Fibroblast of lung (primary cell): ENCODE results near the gene ABCB1. TPM values are rescaled to one million over a fixed set of nuclear protein-coding genes. Genes with fewer than 3 reads are reported as not detected.

ENCODE experiments used
- DNase-seq, 2 donors: peaks; one replicate each; pipeline versions ENCODE4 v3.0.0 to v3.0.0-alpha.2; 2010; ENCODE audit warnings: low read depth in 2 of 2
- H2AFZ ChIP-seq: 2 replicates; pipeline ENCODE4 v1.5.1; 2012; ENCODE audit warnings: low read length, control low read depth, inconsistent platforms
- H3K27ac ChIP-seq: 2 replicates; pipeline ENCODE4 v1.5.1; 2011; ENCODE audit warnings: low read length, control low read depth; ENCODE audit not compliant: insufficient read depth
- H3K27me3 ChIP-seq: 2 replicates; pipeline ENCODE4 v1.5.1; 2011; ENCODE audit warnings: mild to moderate bottlenecking, low read length; ENCODE audit not compliant: control insufficient read depth, insufficient read depth
- H3K36me3 ChIP-seq: 2 replicates; pipeline ENCODE4 v1.5.1; 2011; ENCODE audit warnings: low read length; ENCODE audit not compliant: control insufficient read depth, insufficient read depth
- H3K4me1 ChIP-seq: 2 replicates; pipeline ENCODE4 v1.5.1; 2011; ENCODE audit warnings: low read length; ENCODE audit not compliant: control insufficient read depth, insufficient read depth; ENCODE audit errors: extremely low read depth
- H3K4me2 ChIP-seq: 2 replicates; pipeline ENCODE4 v1.5.1; 2011; ENCODE audit warnings: low read length, control low read depth; ENCODE audit not compliant: insufficient read depth; ENCODE audit errors: extremely low read depth
- H3K4me3 ChIP-seq, 4 experiments: fragments of 200-600 bp in 1 of 4; sonication (generic) in 1 of 4; replicated peaks in 1 of 4; 2 replicates each; pipeline ENCODE4 v1.5.1; 2011 to 2016; ENCODE audit warnings: low read length in 4 of 4, low read depth in 3 of 4, mild to moderate bottlenecking in 3 of 4, control low read depth in 2 of 4, inconsistent platforms in 1 of 4, mixed read lengths in 1 of 4; ENCODE audit not compliant: insufficient read depth in 1 of 4; ENCODE audit errors: control extremely low read depth in 1 of 4
- H3K79me2 ChIP-seq: 2 replicates; pipeline ENCODE4 v1.5.1; 2012; ENCODE audit warnings: mild to moderate bottlenecking, low read length, inconsistent platforms; ENCODE audit not compliant: control insufficient read depth, insufficient read depth
- H3K9ac ChIP-seq: 2 replicates; pipeline ENCODE4 v1.5.1; 2011; ENCODE audit warnings: mild to moderate bottlenecking, low read length, control low read depth; ENCODE audit not compliant: insufficient read depth
- H3K9me3 ChIP-seq: 2 replicates; pipeline ENCODE4 v1.5.1; 2012; ENCODE audit warnings: low read depth, low read length; ENCODE audit not compliant: control insufficient read depth, insufficient read depth
- H4K20me1 ChIP-seq: 2 replicates; pipeline ENCODE4 v1.5.1; 2011; ENCODE audit warnings: low read length; ENCODE audit not compliant: control insufficient read depth, insufficient read depth; ENCODE audit errors: extremely low read depth
- EZH2 ChIP-seq: IDR thresholded peaks from 2 replicates; pipeline ENCODE4 v1.5.1; 2012; ENCODE audit warnings: low read length, control low read depth, mild to moderate bottlenecking; ENCODE audit errors: missing control alignments
- polyA plus RNA-seq, 2 donors: library from polyadenylated mRNA; depleted of rRNA in 1 of 2; stranded (reverse) in 1 of 2; unstranded in 1 of 2; fragments of >200 nt; gene quantifications; 2 replicates each; pipeline ENCODE4 v1.2.1, GENCODE V29; 2011 to 2012; ENCODE audit warnings: missing spikeins in 1 of 2
- total RNA-seq: library from RNA; depleted of rRNA; stranded (reverse); fragments of >200 nt; gene quantifications from 2 replicates; pipeline ENCODE4 v1.2.1, GENCODE V29; 2014
- TF ChIP-seq, protein P1 (sequence below), 2 donors: IDR thresholded peaks in 1 of 2; conservative IDR thresholded peaks in 1 of 2; 1 replicate in 1 of 2; 2 replicates in 1 of 2; pipeline ENCODE4 v1.5.1; 2011 to 2012; ENCODE audit warnings: low read length in 2 of 2, control low read depth in 1 of 2, inconsistent platforms in 1 of 2, low read depth in 1 of 2, mild to moderate bottlenecking in 1 of 2

Gene ABCB1
- total and polyA plus RNA-seq, 2 donors (not counting 1 experiment from before 2014, with no cell fraction given) = 1.1 to 4.8 TPM

- no peak overlapping the region for H3K27ac ChIP-seq
- no peaks in the 10 kb centered on the region for H4K20me1 ChIP-seq
- no peaks in the 10 kb centered on the region for H3K79me2 ChIP-seq
- TF ChIP-seq, protein P1, sequence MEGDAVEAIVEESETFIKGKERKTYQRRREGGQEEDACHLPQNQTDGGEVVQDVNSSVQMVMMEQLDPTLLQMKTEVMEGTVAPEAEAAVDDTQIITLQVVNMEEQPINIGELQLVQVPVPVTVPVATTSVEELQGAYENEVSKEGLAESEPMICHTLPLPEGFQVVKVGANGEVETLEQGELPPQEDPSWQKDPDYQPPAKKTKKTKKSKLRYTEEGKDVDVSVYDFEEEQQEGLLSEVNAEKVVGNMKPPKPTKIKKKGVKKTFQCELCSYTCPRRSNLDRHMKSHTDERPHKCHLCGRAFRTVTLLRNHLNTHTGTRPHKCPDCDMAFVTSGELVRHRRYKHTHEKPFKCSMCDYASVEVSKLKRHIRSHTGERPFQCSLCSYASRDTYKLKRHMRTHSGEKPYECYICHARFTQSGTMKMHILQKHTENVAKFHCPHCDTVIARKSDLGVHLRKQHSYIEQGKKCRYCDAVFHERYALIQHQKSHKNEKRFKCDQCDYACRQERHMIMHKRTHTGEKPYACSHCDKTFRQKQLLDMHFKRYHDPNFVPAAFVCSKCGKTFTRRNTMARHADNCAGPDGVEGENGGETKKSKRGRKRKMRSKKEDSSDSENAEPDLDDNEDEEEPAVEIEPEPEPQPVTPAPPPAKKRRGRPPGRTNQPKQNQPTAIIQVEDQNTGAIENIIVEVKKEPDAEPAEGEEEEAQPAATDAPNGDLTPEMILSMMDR (conservative IDR thresholded peaks at IDR 0.05 in 1 of 2, IDR thresholded peaks at IDR 0.05 in 1 of 2; ENCODE audit: low read depth in 1 of 2, low read length in 2 of 2) = no peak
- no peak for TF ChIP-seq EZH2
- no peaks in the 10 kb centered on the region for H3K36me3 ChIP-seq
- no peak overlapping the region for H3K9ac ChIP-seq
- DNase-seq = no peak
- no peak overlapping the region for H3K4me3 ChIP-seq
- no peaks in the 10 kb centered on the region for H3K4me1 ChIP-seq
- no peaks in the 10 kb centered on the region for H3K9me3 ChIP-seq
- no peak overlapping the region for H2AFZ ChIP-seq
- no peak overlapping the region for H3K4me2 ChIP-seq
- H3K27me3 ChIP-seq = no peaks in the 10 kb centered on the region
Measured at GRCh38 chr7:87538052-87538451, 62.6 kb downstream of the ABCB1 start.

DNA sequence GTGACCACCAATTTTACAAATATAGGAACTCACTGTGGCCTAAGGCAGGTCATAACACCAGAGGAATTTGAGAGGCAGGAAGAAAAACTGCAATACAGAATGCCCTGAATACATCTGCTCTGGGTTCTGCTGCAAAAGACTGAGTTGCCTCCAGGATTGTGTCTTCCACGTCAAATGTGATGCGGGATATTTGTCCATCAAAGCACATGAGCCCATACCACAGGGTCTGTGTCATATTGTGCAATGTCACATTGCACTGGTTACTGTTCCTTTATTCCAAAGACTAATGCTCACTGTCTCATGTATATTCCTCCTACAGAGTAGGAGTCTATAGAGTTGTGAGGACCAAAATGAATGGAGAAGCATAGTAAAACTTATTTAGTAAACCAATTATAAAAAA lies 66.6 kb downstream of the ABCB1 start:
- no peak overlapping the region for H3K4me3 ChIP-seq
- H3K79me2 ChIP-seq = no peaks in the 10 kb centered on the region
- no peaks in the 10 kb centered on the region for H3K27me3 ChIP-seq
- no peaks in the 10 kb centered on the region for H4K20me1 ChIP-seq
- no peak overlapping the region for H3K9ac ChIP-seq
- no peak for DNase-seq
- no peak overlapping the region for H3K4me2 ChIP-seq
- TF ChIP-seq EZH2 = no peak
- TF ChIP-seq, protein P1 (conservative IDR thresholded peaks at IDR 0.05 in 1 of 2, IDR thresholded peaks at IDR 0.05 in 1 of 2; ENCODE audit: low read depth in 1 of 2, low read length in 2 of 2) = no peak
- H3K9me3 ChIP-seq = no peaks in the 10 kb centered on the region
- no peak overlapping the region for H2AFZ ChIP-seq
- no peaks in the 10 kb centered on the region for H3K36me3 ChIP-seq
- no peaks in the 10 kb centered on the region for H3K4me1 ChIP-seq
- no peak overlapping the region for H3K27ac ChIP-seq

DNA sequence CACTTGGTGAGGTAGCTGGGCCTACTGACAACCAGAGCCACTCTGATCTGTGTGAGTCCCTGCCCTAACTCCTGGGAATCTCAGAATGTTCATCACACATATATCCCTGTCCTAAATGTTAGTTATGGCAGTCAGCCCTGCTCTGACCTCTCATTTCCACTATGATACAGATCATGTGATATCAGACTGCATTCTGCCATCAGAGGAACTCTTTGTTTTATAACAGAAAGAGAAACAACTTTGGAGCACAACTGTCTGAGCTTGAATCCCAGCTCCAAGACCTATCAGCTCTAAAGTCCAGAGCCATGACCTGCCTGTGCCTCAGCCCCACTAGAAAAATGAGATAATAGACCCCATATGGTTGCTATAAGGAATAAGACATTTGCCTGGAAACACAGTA lies 70.6 kb downstream of the ABCB1 start:
- Histone ChIP-seq H3K27me3 (no peaks in the 10 kb centered on the region), H3K4me1 (no peaks in the 10 kb centered on the region), H3K4me2 (no peak overlapping the region), H3K27ac (no peak overlapping the region), H3K4me3 (no peak overlapping the region), H3K9ac (no peak overlapping the region), H2AFZ (no peak overlapping the region), H3K79me2 (no peaks in the 10 kb centered on the region), H3K36me3 (no peaks in the 10 kb centered on the region), H4K20me1 (no peaks in the 10 kb centered on the region), H3K9me3 (no peaks in the 10 kb centered on the region)
- no peak for TF ChIP-seq EZH2
- TF ChIP-seq, protein P1 (conservative IDR thresholded peaks at IDR 0.05 in 1 of 2, IDR thresholded peaks at IDR 0.05 in 1 of 2; ENCODE audit: low read depth in 1 of 2, low read length in 2 of 2) = no peak
- DNase-seq = no peak
